Measurements from ENCODE around the gene TRIM69.

TRIM69 gene

GRCh38 chr15:44705986-44706385 is 30.3 kb upstream of the TRIM69 start:
- no peak for TF ChIP-seq CTCF (IDR thresholded peaks at IDR 0.05; ENCODE audit: insufficient read depth, low read depth, low read length, missing control alignments)
- H3K4me3 ChIP-seq (ENCODE audit: low read depth, low read length), result no peak overlapping the region
- DNase-seq (ENCODE audit: low read depth), result no peak

- TF ChIP-seq CTCF (IDR thresholded peaks at IDR 0.05; ENCODE audit: insufficient read depth, low read depth, low read length, missing control alignments), result no peak
- no peak for DNase-seq (ENCODE audit: low read depth)
- no peak overlapping the region for H3K4me3 ChIP-seq (ENCODE audit: low read depth, low read length)
Observed at GRCh38 chr15:44706401-44706800, 29.9 kb upstream of the TRIM69 start.

GRCh38 chr15:44706946-44707636 is 29.2 kb upstream of the TRIM69 start:
- TF ChIP-seq CTCF (IDR thresholded peaks at IDR 0.05; ENCODE audit: insufficient read depth, low read depth, low read length, missing control alignments), result no peak
- no peak for DNase-seq (ENCODE audit: low read depth)
- no peak overlapping the region for H3K4me3 ChIP-seq (ENCODE audit: low read depth, low read length)

GRCh38 chr15:44710236-44711095 is 25.9 kb upstream of the TRIM69 start:
- TF ChIP-seq CTCF (IDR thresholded peaks at IDR 0.05; ENCODE audit: insufficient read depth, low read depth, low read length, missing control alignments), result peak; percentile 42
- peak; percentile 91 for DNase-seq (ENCODE audit: low read depth)
- H3K4me3 ChIP-seq (ENCODE audit: low read depth, low read length), result peak overlapping the region; percentile 94

- TF ChIP-seq CTCF (IDR thresholded peaks at IDR 0.05; ENCODE audit: insufficient read depth, low read depth, low read length, missing control alignments), result no peak
- H3K4me3 ChIP-seq (ENCODE audit: low read depth, low read length), result peak within 1 kb of the TSS; percentile 94
- peak; percentile 98 for DNase-seq (ENCODE audit: low read depth)
Observed at GRCh38 chr15:44711096-44711742, 25.1 kb upstream of the TRIM69 start, which contains the start of the genes B2M and PATL2. Gene B2M (plus strand): TSS chr15:44711517. CDS start chr15:44711547, 30 bp downstream. Gene PATL2 (minus strand): TSS chr15:44711323. CDS start chr15:44676490, 34,833 bp downstream.

- DNase-seq (ENCODE audit: low read depth), result peak; percentile 77
- H3K4me3 ChIP-seq (ENCODE audit: low read depth, low read length), result peak overlapping the region; percentile 94
- no peak for TF ChIP-seq CTCF (IDR thresholded peaks at IDR 0.05; ENCODE audit: insufficient read depth, low read depth, low read length, missing control alignments)
Observed at GRCh38 chr15:44711743-44712345, 24.5 kb upstream of the TRIM69 start.

All from GM12865 (cell line).